Islet of Langerhans (tissue), 1 donor: ENCODE measurements around the gene CST3.
"Not testable (repeated sequence)": the region's sequence is repeated elsewhere in the genome, so short reads cannot be mapped to it uniquely, and the experiment has no call there.

Experiments used
- FAIRE-seq: peaks from one replicate; lab custom pipeline; 2011; peaks lifted over from hg19 to GRCh38; lab: Jason Lieb, UNC

CST3 gene

DNA sequence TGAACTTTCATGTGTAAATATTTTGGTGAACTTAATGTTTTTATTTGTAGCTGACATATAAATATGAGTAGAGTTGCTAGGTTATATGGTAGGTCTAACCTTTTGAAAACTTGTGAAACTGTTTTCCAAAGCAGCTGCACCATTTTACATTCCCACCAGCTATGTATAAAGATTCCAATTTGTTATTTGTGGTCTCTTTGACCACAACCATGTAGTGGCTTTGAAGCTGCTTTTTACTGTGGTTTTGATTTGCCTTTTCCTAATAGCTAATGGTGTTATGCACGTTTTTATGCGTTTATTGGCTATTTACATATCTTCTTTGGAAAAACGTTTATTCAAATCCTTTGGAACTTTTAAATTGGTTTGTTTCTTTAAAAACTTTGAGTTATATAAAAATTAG lies 10.3 kb downstream of the CST3 start:
- FAIRE-seq, result no peak

DNA sequence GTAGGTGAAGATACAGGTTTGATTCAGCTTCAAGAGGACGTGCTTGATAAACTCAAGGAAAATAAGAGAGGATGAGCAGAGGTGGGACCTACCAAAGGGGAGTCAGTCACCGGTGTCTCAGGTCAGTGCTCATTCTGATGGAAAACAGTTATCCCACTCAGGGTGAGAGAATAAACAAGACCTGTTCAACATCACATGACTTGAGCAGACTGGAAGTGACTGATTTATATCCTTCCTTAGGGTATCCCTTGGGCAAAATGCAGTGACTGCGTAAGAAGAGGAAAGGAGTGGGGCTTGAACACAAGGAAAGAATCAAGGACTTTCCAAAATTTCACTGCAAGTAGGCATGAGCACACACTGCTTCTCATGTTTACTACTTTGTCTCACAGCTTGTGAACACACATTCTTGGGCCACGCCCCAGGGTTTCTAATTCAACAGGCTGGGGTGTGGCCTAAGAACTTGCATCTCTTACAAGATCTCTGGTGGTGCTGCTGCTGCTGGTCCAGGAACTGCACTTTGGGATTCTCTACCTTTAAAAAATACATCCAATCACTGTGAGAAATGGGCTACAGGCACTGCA lies 11.6 kb downstream of the CST3 start:
- FAIRE-seq, result no peak

DNA sequence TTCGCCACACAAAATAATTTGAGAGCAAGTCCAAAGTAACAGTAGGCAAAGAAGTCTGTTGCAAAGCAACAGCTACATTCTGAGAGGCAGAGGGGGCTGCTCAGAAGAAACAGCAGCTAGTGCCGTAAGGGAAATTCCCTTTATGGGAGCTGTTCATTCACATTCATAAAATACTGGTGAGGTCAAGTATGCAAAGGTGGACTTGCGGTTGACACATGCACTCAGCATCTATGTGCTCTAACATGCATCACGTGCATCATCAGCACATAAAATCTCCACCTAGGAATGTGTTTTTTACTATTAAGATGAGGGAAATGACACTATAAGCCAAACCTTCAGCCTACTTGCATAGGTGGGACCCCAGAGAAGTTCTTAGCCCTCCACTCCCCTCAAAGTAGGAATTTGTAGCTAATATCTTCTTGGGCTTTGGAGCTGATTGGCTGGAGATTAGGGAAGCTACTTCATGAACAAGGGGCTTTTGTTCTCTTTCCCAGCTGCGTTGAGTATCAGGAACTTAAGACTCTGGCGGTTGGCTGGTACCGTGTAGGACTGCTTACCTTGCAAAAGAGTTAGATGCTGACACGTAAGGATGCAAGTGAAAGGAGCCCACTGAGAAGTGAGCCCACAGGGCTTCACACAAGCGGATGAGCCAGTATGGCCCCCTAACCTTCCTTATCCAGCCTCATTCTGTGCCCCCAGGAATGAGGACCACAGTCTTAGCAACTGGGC lies 12.4 kb downstream of the CST3 start:
- FAIRE-seq, result no peak

DNA sequence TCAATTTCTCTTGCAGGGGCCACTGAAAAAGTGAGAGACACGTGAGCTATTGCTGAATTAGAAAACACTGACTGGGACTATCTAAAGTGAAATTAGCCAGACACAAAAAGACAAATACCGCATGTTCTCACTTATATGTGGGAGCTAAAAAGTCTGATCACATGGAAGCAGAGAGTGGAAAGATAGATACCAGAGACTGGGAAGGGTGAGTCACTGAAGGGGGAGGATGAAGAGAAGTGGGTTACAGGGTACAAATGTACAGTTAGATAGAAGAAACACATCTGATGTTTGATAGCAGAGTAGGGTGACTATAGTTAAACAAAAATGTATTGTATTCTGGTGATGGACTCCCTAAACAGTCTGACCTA lies 13.4 kb downstream of the CST3 start:
- no peak for FAIRE-seq

DNA sequence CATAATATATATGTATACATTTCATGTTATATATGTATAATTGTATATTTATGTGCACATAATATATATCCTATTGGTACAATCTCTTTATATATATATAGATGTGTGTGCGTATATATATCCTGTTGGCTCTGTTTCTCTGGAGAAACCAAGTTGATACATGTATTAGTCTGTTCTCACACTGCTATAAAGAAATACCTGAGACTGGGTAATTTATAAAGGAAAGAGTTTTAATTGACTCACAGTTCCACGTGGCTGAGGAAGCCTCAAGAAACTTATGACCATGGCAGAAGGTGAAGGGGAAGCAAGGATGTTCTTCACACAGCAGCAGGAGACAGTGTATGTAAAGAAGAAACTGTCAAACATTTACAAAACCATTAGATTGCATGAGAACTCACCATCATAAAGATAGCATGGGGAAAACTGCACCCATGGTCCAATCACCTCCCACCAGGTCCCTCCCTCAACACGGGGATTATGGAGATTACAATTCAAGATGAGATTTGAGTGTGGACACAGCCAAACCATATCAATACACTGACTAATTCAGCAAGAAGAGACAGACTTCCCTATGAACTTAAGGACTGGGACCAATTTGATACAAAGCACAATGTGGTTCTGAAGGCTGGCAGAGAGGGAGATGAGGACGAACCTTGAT lies 14.0 kb downstream of the CST3 start:
- FAIRE-seq, result no peak

DNA sequence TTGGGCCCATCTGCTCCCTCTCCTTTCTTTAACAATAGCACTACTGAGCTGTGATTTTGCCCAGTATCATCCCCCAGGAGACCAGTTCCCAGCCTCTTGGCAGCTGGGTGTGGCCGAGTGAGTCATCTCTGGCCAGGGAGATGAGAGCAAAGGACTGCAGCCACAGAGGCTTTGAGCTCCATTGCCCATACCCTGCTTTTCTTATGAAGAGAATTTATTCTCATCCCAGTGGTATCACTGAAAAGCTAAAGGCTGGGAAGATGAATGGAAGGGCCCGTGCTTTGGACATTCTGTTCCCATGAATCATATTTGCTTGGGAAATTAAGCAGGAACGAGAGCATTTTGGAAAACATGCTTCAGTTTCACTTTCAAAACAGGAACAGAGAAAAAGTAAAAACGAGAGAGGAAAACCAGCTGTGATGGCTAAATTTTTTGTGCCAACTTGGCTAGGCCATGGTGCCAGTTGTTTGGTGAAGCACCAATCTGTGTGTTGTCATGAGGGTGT lies 14.9 kb downstream of the CST3 start:
- FAIRE-seq, result no peak

DNA sequence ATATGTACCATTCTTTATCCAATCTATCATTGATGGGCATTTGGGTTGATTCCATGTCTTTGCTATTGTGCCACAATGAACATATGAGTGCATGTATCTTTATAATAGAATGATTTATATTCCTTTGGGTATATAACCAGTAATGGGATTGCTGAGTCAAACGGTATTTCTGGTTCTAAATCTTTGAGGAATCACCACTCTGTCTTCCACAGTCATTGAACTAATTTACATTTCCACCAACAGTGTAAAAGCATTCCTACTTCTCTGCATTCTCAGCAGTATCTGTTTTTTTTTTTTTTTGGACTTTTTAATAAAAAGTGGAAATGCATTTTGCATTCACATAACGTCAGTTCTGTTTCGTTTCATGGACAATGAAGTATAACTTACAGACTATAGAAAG lies 15.4 kb downstream of the CST3 start:
- not testable (repeated sequence) for FAIRE-seq

DNA sequence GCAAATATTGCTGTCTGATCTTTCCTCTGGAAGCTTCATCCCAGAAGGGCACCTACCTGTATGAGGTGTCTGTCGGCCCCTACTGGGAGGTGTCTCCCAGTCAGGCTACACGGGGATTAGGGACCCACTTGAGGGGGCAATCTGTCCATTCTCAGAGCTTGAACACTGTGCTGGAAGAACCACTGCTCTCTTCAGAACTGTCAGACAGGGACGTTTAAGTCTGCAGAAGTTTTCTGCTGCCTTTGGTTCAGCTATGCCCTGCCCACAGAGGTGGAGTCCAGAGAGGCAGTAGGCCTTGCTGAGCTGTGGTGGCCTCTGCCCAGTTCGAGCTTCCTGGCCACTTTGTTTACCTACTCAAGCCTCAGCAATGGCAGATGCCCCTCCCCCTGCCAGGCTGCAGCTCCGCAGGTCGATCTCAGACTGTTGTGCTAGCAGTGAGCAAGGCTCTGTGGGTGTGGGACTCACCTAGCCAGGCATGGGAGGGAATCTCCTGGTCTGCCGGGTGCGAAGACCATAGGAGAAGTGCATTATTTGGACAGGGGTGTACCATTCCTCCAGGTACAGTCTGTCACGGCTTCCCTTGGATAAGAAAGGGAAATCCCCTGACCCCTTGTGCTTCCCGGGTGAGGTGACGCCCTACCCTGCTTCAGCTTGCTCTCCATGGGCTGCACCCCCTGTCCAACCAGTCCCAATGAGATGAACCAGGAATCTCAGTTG lies 16.9 kb downstream of the CST3 start:
- FAIRE-seq, result not testable (repeated sequence)

DNA sequence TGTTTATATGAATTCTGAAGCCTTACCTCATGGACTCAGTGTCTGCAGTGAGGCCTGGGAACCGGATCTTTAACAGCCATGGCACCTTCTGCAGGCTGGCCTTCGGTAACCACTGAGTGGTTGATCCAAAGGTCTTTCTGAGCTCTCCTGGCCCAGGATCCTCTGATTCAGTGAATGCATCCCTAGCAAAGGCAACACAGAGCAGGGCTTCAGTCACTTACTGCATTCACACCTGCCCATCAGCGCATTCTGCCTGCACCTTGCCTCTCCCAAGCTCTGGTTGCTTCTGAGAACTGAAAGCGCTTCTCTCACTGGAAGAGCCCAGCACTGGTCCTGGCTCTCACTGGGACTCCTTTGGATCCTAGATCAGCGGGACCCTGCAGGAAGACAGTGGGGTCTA lies 23.6 kb downstream of the CST3 start:
- no peak for FAIRE-seq

DNA sequence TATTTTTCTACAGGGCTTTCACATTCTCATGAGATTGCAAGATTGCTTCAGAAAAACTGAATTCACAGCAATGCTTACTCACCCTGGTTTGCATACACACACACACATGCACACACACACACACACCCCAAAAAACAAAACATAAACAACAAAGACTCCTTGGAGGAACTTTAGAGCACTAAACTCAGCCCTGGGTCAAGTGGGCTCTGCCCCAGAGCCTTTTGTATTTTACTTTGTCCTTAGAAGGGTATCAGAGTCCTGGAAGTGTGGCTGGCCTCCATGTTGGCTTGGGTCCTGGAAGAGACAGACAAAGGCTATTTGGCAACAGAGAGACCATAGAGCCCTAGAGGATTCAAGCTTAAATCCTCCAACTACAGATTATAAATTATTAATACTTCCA lies 24.1 kb downstream of the CST3 start:
- no peak for FAIRE-seq

DNA sequence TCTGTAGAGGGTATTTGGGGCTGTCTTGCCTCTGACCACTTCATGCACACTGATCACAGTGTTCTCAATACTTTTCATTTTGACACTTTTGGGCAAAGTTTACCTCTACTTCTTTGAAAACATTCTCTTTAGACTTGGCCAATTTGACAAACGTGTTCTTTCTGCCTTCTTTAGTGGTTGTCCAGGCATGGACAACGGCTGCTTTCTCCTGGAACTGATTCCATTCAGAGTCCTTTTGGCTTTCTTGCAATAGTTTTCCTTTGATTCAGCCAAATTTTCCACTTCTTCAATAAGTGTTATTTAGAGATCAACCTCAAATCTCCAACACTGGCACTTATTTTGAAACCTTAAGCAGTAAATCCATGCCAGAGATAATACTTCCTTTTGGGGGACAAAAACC lies 25.4 kb downstream of the CST3 start:
- no peak for FAIRE-seq

DNA sequence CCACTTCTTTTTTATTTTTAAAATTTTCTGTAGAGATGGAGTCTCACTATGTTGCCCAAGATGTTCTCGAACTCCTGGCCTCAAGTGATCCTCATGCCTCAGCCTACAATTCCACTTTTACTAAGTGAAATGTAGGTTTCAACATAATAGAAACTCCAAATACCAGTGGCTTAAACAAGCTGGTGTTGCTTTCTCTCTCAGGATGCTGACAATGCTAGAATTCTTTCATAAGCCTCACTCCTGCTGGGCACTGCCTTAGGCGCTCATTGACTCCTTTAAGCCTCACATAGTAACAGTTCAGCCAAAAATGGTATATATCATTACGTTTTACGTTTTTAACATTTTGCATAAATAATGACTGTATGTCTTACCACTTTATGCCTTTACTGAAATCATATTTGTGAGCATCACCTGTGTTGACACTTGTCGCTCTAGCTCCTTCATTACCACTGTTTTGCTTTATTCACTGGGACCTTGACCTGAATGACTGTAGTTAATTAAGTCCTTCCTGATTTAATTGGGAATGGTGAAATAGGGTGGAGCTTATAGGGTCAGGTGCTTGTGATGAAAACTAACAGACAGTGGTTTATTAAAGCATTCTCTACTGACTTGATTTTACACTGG lies 28.2 kb downstream of the CST3 start:
- no peak for FAIRE-seq

DNA sequence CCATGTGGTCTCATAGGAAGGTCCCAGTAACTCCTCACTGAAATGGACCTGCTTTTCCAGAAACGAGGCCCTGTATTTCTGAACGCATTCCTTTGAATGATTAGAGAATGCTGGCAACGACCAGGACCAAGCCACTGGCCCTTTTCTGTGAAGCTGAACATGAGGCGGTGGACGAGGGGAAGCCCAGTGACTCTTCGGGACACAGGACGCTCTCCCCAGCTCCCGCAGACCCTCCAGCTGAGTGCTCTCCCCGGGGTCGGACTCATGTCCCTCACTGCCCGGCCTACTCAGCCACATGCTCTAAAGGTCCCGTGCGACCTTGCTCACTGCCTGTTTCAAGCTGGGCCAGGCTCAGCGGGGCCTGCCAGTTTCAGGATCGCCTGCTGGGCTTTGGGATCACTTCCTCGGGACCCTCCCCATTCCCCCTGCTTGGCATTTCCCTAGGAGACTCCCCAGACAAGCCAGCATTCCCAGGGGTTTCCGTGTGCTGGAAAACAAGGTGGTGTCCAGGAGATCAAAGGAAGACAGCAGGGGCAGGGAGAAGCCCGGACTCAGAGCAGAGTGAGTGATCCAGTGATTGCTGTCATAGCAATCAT lies 29.4 kb downstream of the CST3 start:
- FAIRE-seq, result no peak

DNA sequence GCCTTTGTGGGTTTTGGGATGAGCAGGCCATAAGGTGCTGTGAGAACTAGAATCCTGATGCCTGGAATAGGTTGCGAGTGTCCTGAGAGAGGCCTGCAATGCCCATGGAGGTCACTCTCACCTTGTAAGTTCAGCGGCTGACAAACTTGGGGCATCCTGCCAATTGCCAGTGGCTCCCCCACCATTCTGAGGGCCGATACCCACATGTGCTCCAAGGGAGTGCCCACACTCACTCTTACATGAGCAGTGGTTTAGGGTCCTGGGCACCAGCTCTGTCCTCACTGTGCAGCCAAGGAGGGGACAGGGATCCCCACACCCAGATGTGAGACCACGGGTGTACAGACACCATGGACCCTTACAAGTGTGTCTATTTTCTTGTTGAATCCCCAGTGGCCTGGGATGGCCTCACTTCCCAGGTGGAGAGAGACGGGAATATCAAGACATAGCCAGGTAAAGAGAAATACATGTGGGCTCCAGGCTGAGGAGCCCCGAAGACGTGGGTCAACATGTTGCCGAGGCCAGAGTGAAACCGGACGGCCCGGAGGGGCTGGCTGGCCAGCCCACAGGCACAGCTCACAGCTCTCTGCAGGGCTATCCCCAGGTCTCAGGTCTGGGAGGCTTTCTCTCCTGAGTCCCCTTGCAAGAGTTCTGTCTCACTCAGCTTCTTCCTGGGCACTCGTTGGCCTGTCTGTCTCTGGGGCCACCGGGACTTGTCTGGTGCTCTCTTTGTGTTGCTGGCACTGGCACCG lies 30.1 kb downstream of the CST3 start:
- no peak for FAIRE-seq

DNA sequence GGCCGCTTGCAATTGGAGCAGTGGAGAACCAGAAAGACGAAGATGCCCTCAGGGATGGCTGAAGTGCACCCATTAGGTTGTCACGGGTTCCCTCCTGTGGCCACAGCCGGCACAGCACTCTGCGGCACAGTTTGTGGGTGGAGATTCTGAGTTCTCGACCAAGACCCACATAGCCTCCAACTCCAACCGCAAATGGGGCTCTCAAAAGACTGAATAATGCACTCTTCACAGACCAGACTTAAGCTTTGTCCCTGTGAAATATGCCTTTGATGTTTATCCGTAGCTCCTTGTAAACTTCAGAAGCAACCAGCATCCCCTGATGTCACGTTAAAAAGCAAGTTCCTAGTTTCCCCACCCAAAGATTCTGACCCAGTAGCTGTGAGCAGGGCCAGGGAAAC lies 31.1 kb downstream of the CST3 start:
- peak; percentile 58 for FAIRE-seq

DNA sequence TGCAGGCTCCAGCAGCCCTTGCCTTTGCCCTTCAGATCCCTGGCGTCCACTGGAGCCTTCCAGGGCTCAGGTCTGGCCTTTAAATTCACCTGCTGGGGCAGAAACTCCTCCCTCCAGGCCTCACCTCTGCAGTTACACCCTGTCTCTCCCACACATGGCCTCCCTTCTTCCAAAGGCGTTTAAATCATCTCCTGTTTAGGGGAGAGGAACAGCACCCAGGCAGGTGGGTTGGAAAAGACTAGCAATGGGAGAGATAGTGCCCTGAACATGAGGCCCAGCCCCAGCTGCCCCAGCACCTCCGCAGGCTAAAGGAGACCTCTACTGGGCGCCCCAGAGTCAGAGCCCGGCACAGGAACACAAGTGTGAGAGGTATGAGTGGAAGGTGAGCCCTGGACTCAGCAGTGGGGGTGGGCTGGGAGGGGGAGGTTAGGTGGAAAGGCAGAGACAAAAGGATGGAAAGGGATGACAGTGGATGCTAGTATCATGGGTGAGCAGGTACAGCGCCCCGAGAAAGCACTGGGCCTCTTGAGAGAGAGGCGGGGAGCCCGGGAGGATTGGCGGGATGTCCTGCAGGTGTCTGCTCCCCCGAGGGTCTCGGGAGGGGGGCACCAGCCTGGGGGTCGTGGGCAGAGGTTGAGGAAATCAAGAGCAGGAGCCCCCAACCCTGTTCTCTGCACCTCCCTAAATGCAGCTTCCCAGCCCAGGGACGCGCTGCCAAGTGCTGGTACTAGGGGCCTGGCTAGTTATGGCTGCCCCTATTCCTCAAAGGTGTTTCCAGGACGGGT lies 31.7 kb downstream of the CST3 start, which contains the start of gene CST9:
Gene CST9 (minus strand): TSS at position 51 of the 785 bp plus-strand sequence. CDS start 53 bp downstream, outside the sequence.
- FAIRE-seq, result no peak

DNA sequence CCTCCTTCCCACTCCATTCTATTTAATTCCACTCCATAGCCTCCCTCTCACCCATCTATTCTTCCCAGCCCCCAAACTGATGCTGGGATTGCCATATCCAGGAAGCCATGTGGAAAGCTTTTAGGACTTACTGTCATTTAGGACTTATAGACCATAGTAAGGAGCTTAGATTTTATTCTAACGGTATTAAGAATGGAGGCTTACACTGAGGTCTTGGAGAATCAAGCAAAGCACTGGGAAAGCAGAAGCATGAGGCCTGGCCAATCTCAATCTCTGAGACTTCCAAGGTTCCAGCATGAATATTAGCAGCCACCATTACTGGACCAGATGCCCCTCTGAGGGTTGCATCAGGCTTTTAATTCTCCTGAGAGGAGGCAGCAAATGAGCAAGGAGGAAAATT lies 33.4 kb downstream of the CST3 start:
- FAIRE-seq, result no peak

DNA sequence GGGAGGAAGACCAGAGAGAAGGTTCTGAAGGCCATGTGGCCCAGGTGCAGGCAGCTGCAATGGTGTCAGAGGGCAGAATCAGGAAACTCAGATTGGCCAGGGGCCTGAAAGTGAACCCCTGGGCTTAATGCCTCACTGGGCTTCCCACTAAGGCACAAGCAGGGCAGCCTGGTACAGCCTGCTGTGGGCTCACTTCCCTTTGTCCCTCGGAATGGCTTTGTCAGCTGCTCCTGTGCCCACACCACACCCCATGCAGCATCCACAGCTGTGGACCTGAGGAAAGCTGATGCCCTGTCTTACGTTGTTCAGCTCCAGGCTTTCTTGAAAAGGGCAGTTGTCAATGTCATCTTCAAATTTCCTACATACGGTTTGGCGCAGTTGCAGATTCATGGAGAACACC lies 34.4 kb downstream of the CST3 start:
- no peak for FAIRE-seq

DNA sequence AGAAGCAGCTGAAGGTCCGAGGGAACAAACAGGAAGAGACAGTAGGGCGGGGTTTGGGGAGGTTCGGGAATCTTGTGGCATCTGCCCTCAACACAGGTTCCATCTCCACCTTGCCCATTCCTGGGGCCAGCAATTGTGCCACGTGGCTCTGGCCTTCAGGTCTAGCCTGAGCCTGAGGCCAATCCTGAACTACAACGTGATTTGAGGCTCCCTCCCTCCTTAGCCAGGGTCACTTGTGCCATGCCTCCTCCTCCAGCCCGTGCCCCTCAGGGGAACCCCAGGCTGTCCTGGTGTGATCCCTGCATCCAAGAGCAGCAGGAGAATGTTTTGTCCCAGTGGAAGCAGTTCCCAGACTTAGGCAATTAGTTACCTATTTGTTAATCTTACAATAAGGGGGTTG lies 35.1 kb downstream of the CST3 start:
- FAIRE-seq, result no peak

DNA sequence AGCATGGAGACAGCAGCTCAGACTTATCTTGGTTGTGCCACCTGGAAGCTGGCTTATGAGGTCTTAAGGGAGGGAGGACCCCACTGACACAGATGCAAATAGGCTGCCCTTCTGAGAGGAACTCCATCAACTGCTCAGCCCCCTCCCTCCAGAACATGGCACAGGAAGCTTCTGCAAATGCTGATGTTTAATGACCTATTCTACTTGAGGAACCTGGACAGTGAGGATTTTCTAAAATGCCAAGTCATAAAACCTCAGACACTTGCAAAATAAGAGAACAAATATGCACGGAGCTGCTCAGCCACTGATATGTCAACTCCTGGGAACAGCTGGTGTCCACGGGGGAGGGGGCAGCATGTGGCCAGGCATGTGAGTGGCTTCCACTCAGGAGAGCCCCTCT lies 35.5 kb downstream of the CST3 start:
- FAIRE-seq, result no peak

DNA sequence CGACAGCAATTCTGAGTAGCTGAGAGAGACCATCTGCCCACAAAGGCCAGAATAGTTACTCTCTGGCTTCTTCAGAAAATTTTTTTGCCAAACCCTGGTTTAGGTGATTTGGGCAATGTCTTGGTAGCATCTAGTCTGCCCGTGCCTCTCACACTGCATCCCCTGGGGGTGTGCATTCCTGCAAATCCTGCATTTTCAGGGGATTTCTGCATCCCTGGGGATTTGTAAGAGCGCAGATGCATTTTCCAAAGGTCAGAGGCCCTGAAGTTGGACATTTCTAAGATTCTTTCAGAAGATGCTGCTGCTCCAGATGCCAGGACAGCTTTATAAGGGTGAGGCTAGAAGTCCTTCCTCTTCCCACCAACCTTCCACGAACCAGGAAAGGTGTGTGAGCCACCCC lies 36.0 kb downstream of the CST3 start:
- FAIRE-seq, result no peak
